HCT116 (cell line): Measurements from ENCODE around the gene LY6G5B. TPM values are rescaled to one million over a fixed set of nuclear protein-coding genes. Genes with fewer than 3 reads are reported as not detected.
A peak's percentile ranks its signal among the peaks of the same experiment; 100 is the strongest.

Experiments
- ATAC-seq: fragments of 200-7000 bp; cut with Tn5 transposase; 2 replicates; pipeline ENCODE4 v1.9.1; 2020; ENCODE audit warnings: mild to moderate bottlenecking, moderate library complexity
- BruUV-seq: library from RNA; stranded (reverse); fragments of 400-500 nt; replicated peaks from 2 replicates; lab custom pipeline; 2021; lab: Mats Ljungman, UMichigan
- CTCF ChIA-PET: fragments of 300-600 bp; sonication (Branson Sonifier 250); formaldehyde crosslinking; loops from one replicate; lab custom pipeline; 2021; ENCODE audit warnings: antibody characterized with exemption; lab: Charles Lee
- POLR2A ChIA-PET: fragments of 300-600, 350-600 bp; sonication (Branson Sonifier 250); formaldehyde crosslinking; loops from one replicate; lab custom pipeline; 2021; ENCODE audit warnings: antibody characterized with exemption; lab: Charles Lee
- RAD21 ChIA-PET, 2 experiments: fragments of 300-600 bp; sonication (Branson Sonifier 250); formaldehyde crosslinking; loops; one replicate each; lab custom pipeline; 2023; ENCODE audit warnings: low total read pairs in 2 of 2; ENCODE audit not compliant: uncharacterized antibody in 2 of 2, unreplicated experiment in 2 of 2, low non-redundant PET in 1 of 2; lab: Charles Lee
- DNase-seq: peaks from one replicate; pipeline ENCODE4 v3.0.0-alpha.2; 2010; ENCODE audit warnings: low read depth, low spot score
- H2AFZ ChIP-seq: fragments of 200-600 bp; shearing (Covaris generic), sonication (generic); 2 replicates; pipeline ENCODE4 v1.6.1; 2017; ENCODE audit warnings: low read depth, mixed run types, mixed read lengths, antibody characterized with exemption, low read length; ENCODE audit not compliant: poor library complexity, severe bottlenecking
- H3K27ac ChIP-seq: 2 replicates; pipeline ENCODE4 v1.5.1; 2012; ENCODE audit warnings: low read depth, low read length
- H3K27me3 ChIP-seq: fragments of 200-600 bp; sonication (generic); 2 replicates; pipeline ENCODE4 v1.6.1; 2016; ENCODE audit warnings: mixed run types, low read length, mixed read lengths; ENCODE audit not compliant: insufficient read depth
- H3K36me3 ChIP-seq, 2 experiments: fragments of 200-500 bp in 1 of 2; fragments of 200-600 bp in 1 of 2; sonication (Bioruptor generic) in 1 of 2; sonication (generic) in 1 of 2; 2 replicates each; pipeline versions ENCODE4 v1.5.1 to v1.6.1; 2014 to 2016; ENCODE audit warnings: low read length in 2 of 2, inconsistent platforms in 1 of 2, mixed read lengths in 1 of 2, mixed run types in 1 of 2; ENCODE audit not compliant: insufficient read depth in 2 of 2, control insufficient read depth in 1 of 2
- H3K4me1 ChIP-seq, 2 experiments: fragments of 200-600 bp in 1 of 2; sonication (generic) in 1 of 2; 2 replicates each; pipeline versions ENCODE4 v1.5.1 to v1.6.1; 2012 to 2017; ENCODE audit warnings: low read length in 2 of 2, inconsistent platforms in 1 of 2, mild to moderate bottlenecking in 1 of 2, mixed read lengths in 1 of 2, mixed run types in 1 of 2, moderate library complexity in 1 of 2; ENCODE audit not compliant: insufficient read depth in 2 of 2, control insufficient read depth in 1 of 2
- H3K4me2 ChIP-seq: fragments of 200-600 bp; sonication (generic); 2 replicates; pipeline ENCODE4 v1.6.1; 2017; ENCODE audit warnings: mixed run types, low read length, mixed read lengths
- H3K4me3 ChIP-seq, 2 experiments: fragments of 200-600 bp in 1 of 2; sonication (generic) in 1 of 2; replicated peaks in 1 of 2; 2 replicates each; pipeline ENCODE4 v1.5.1; 2011 to 2016; ENCODE audit warnings: low read length in 2 of 2, control low read depth in 1 of 2, low read depth in 1 of 2, mild to moderate bottlenecking in 1 of 2, mixed read lengths in 1 of 2, mixed run types in 1 of 2
- H3K79me2 ChIP-seq: fragments of 200-600 bp; sonication (generic); 2 replicates; pipeline ENCODE4 v1.6.1; 2017; ENCODE audit warnings: mild to moderate bottlenecking, mixed run types, low read length, moderate library complexity, mixed read lengths; ENCODE audit not compliant: insufficient read depth
- H3K9ac ChIP-seq: fragments of 200-600 bp; sonication (generic); 2 replicates; pipeline ENCODE4 v1.6.1; 2016; ENCODE audit warnings: low read length, mixed read lengths
- H3K9me2 ChIP-seq: fragments of 200-600 bp; sonication (generic), shearing (Covaris generic); 2 replicates; pipeline ENCODE4 v1.6.1; 2017; ENCODE audit warnings: mixed run types, mild to moderate bottlenecking, moderate library complexity; ENCODE audit not compliant: insufficient read depth
- H3K9me3 ChIP-seq, 2 experiments: fragments of 200-500 bp in 1 of 2; fragments of 200-600 bp in 1 of 2; sonication (Bioruptor generic) in 1 of 2; sonication (generic) in 1 of 2; 2 replicates each; pipeline ENCODE4 v1.6.1; 2014 to 2017; ENCODE audit warnings: low read length in 2 of 2, mixed read lengths in 2 of 2, inconsistent platforms in 1 of 2, low read depth in 1 of 2, mild to moderate bottlenecking in 1 of 2, mixed run types in 1 of 2, moderate library complexity in 1 of 2; ENCODE audit not compliant: control insufficient read depth in 1 of 2, insufficient read depth in 1 of 2
- H4K20me1 ChIP-seq: fragments of 200-600 bp; sonication (generic), shearing (Covaris generic); 2 replicates; pipeline ENCODE4 v1.6.1; 2017; ENCODE audit warnings: mixed run types, mild to moderate bottlenecking, moderate library complexity; ENCODE audit not compliant: insufficient read depth
- ATF3 ChIP-seq: IDR thresholded peaks from 2 replicates; pipeline ENCODE4 v1.6.1; 2012
- CEBPB ChIP-seq: IDR thresholded peaks from 2 replicates; pipeline ENCODE4 v1.6.1; 2012; ENCODE audit warnings: low read depth
- CTCF ChIP-seq, 3 experiments: fragments of 200-600 bp in 1 of 3; sonication (generic) in 1 of 3; IDR thresholded peaks in 2 of 3; conservative IDR thresholded peaks in 1 of 3; 2 replicates each; pipeline ENCODE4 v1.5.1; 2012 to 2017; ENCODE audit warnings: low read depth in 2 of 3, low read length in 2 of 3, antibody characterized with exemption in 1 of 3, borderline replicate concordance in 1 of 3, control low read depth in 1 of 3, mild to moderate bottlenecking in 1 of 3, mixed read lengths in 1 of 3, mixed run types in 1 of 3, moderate library complexity in 1 of 3; ENCODE audit not compliant: insufficient read depth in 1 of 3
- EGR1 ChIP-seq: IDR thresholded peaks from 2 replicates; pipeline ENCODE4 v1.6.1; 2012; ENCODE audit warnings: low read depth
- EZH2 ChIP-seq: fragments of 200-600 bp; sonication (generic); IDR thresholded peaks from 2 replicates; pipeline ENCODE4 v1.6.1; 2017; ENCODE audit warnings: antibody characterized with exemption, mixed run types
- EZH2phosphoT487 ChIP-seq: fragments of 200-600 bp; IDR thresholded peaks from 2 replicates; pipeline ENCODE4 v1.6.1; 2018; ENCODE audit warnings: antibody characterized with exemption, borderline replicate concordance
- FOSL1 ChIP-seq: IDR thresholded peaks from 2 replicates; pipeline ENCODE4 v1.6.1; 2012; ENCODE audit warnings: low read depth
- JUND ChIP-seq: IDR thresholded peaks from 2 replicates; pipeline ENCODE4 v1.6.1; 2012
- POLR2A ChIP-seq: IDR thresholded peaks from 2 replicates; pipeline ENCODE4 v1.7.0; 2011; ENCODE audit warnings: borderline replicate concordance; ENCODE audit not compliant: insufficient read depth, insufficient read length; ENCODE audit errors: extremely low read depth
- POLR2AphosphoS5 ChIP-seq: IDR thresholded peaks from 2 replicates; pipeline ENCODE4 v1.6.1; 2011; ENCODE audit warnings: mild to moderate bottlenecking, low read depth, low read length, moderate library complexity
- REST ChIP-seq: IDR thresholded peaks from 2 replicates; pipeline ENCODE4 v1.6.1; 2012; ENCODE audit warnings: low read depth
- SIN3A ChIP-seq: IDR thresholded peaks from 2 replicates; pipeline ENCODE4 v1.6.1; 2012; ENCODE audit warnings: low read depth
- SP1 ChIP-seq: IDR thresholded peaks from 2 replicates; pipeline ENCODE4 v1.6.1; 2012; ENCODE audit warnings: low read depth
- SRF ChIP-seq: IDR thresholded peaks from 2 replicates; pipeline ENCODE4 v1.6.1; 2012; ENCODE audit warnings: low read depth
- TCF7L2 ChIP-seq: IDR thresholded peaks from 2 replicates; pipeline ENCODE4 v1.7.0; 2011; ENCODE audit warnings: borderline replicate concordance, inconsistent platforms; ENCODE audit not compliant: insufficient read depth, insufficient read length; ENCODE audit errors: extremely low read depth
- ZBTB33 ChIP-seq: IDR thresholded peaks from 2 replicates; pipeline ENCODE4 v1.6.1; 2011; ENCODE audit warnings: mild to moderate bottlenecking, low read length, moderate library complexity; ENCODE audit not compliant: insufficient replicate concordance; ENCODE audit errors: extremely low read depth
- ZFX ChIP-seq: fragments of 450-650 bp; IDR thresholded peaks from 2 replicates; pipeline ENCODE4 v1.6.1; 2017
- ZNF274 ChIP-seq: fragments of 200-500 bp; sonication (Bioruptor generic); IDR thresholded peaks from 2 replicates; pipeline ENCODE4 v1.6.1; 2014; ENCODE audit warnings: mild to moderate bottlenecking, low read depth, low read length, inconsistent platforms
- intact Hi-C: fragments of 100-400 bp; cut with micrococcal nuclease; formaldehyde crosslinking; loops from 2 replicates; pipeline ENCODE4 v1.10.0; 2022
- total RNA-seq: library from RNA; stranded (reverse); gene quantifications from one replicate; pipeline ENCODE4 v1.2.1, GENCODE V29; 2021; ENCODE audit not compliant: unreplicated experiment

Gene LY6G5B
- total RNA-seq, 1 experiment from 2014 or later: 15.4 TPM

GRCh38 chr6:31663961-31664789 is 5.6 kb upstream of the LY6G5B start:
- Histone ChIP-seq H3K9ac (peak overlapping the region; percentile 90), H2AFZ (no peak overlapping the region), H3K4me3 (peak overlapping the region; percentile 97 to 99), H3K79me2 (peaks cover 61% of the 10 kb centered on the region), H3K9me2 (no peaks in the 10 kb centered on the region), H3K27me3 (no peaks in the 10 kb centered on the region), H3K4me2 (peak overlapping the region; percentile 83), H4K20me1 (no peaks in the 10 kb centered on the region), H3K36me3 (peaks cover 21 to 36% of the 10 kb centered on the region in 2 experiments), H3K4me1 (peaks cover 18 to 46% of the 10 kb centered on the region in 2 experiments; a peak in 3 of 4 replicates), H3K27ac (peak overlapping the region; percentile 90), H3K9me3 (no peaks in the 10 kb centered on the region)
- BruUV-seq: TSS peak; percentile 66
- POLR2A ChIA-PET: interaction anchor here (0.6 to 3.9 kb wide), 10 partner anchors 9 to 170 kb away, joined by 3 to 32 read pairs (median 4); partner anchors contain the start of genes ABHD16A, APOM, ATP6V1G2 and BAG6
- CTCF ChIA-PET: interaction anchor here (0.9 to 1.1 kb wide), 2 partner anchors 66 to 74 kb away, joined by 4 read pairs; no protein-coding TSS in a partner anchor
- ATAC-seq: no peak
- RAD21 ChIA-PET: interaction anchor here in 1 of 2 experiments (0.6 kb wide), 1 partner anchor 117 kb away, joined by 3 read pairs; the partner anchor contains the start of gene ATP6V1G2
- DNase-seq: no peak
- intact Hi-C loops: loop anchor here (2.0 to 5.0 kb wide), 2 partner anchors 117 to 262 kb away; partner anchors contain the start of genes ATP6V1G2, MICA and NFKBIL1
- TF ChIP-seq SP1: no peak
- TF ChIP-seq EZH2: no peak
- no peak for TF ChIP-seq POLR2AphosphoS5
- TF ChIP-seq REST: no peak
- no peak for TF ChIP-seq JUND
- TF ChIP-seq EGR1: no peak
- TF ChIP-seq EZH2phosphoT487: no peak
- TF ChIP-seq ZFX: no peak
- TF ChIP-seq ZNF274: no peak
- TF ChIP-seq SRF: no peak
- TF ChIP-seq SIN3A: no peak
- no peak for TF ChIP-seq ATF3
- TF ChIP-seq CEBPB: no peak
- TF ChIP-seq FOSL1: no peak
- TF ChIP-seq ZBTB33: no peak
- no peak for TF ChIP-seq TCF7L2
- no peak for TF ChIP-seq POLR2A
- no peak for TF ChIP-seq CTCF (IDR thresholded peaks at IDR 0.05 in 2 of 3, conservative IDR thresholded peaks at IDR 0.05 in 1 of 3; ENCODE audit: borderline replicate concordance in 1 of 3, insufficient read depth in 1 of 3, low read depth in 2 of 3, low read length in 2 of 3)
